Thyroid gland (tissue), 4 donors: ENCODE measurements around the gene TTBK2. TPM values are rescaled to one million over a fixed set of nuclear protein-coding genes. Genes with fewer than 3 reads are reported as not detected.

Experiments used
- DNase-seq, 2 donors: peaks; one replicate each; pipeline ENCODE4 v3.0.0-alpha.2; 2019
- H3K27ac ChIP-seq, 3 donors: fragments of 200-600 bp; sonication (generic); 1 replicate in 2 of 3; 2 replicates in 1 of 3; pipeline ENCODE4 v1.5.1; 2016 to 2019; ENCODE audit warnings: mild to moderate bottlenecking in 1 of 3, moderate library complexity in 1 of 3
- H3K27me3 ChIP-seq: fragments of 200-600 bp; sonication (generic); one replicate; pipeline ENCODE4 v1.5.1; 2019
- H3K36me3 ChIP-seq, 2 donors: fragments of 200-600 bp; sonication (generic); one replicate each; pipeline ENCODE4 v1.5.1; 2016 to 2019
- H3K4me1 ChIP-seq, 2 donors: fragments of 200-600 bp; sonication (generic); one replicate each; pipeline ENCODE4 v1.5.1; 2017 to 2019
- H3K4me3 ChIP-seq, 3 donors: fragments of 200-600 bp; sonication (generic); replicated peaks in 1 of 3; 1 replicate in 2 of 3; 2 replicates in 1 of 3; pipeline ENCODE4 v1.5.1; 2016; ENCODE audit warnings: mild to moderate bottlenecking in 1 of 3
- H3K9me3 ChIP-seq: fragments of 200-600 bp; sonication (generic); one replicate; pipeline ENCODE4 v1.5.1; 2017
- CTCF ChIP-seq, 6 experiments: fragments of 200-600 bp in 3 of 6; fragments of 450-650 bp in 3 of 6; sonication (generic) in 3 of 6; IDR thresholded peaks; one replicate each; pipeline ENCODE4 v1.5.1; 2016 to 2019; ENCODE audit warnings: antibody characterized with exemption in 6 of 6, mild to moderate bottlenecking in 2 of 6, inconsistent platforms in 1 of 6, moderate library complexity in 1 of 6
- POLR2A ChIP-seq, 2 donors: fragments of 450-650 bp; IDR thresholded peaks; one replicate each; pipeline ENCODE4 v1.6.1; 2017; ENCODE audit warnings: antibody characterized with exemption in 2 of 2, mild to moderate bottlenecking in 2 of 2, moderate library complexity in 1 of 2
- WGBS, 2 donors: methylation state at CpG; one replicate each; pipeline ENCODE4 v1.1.5; 2017; 5-methylcytosine and 5-hydroxymethylcytosine counted together
- intact Hi-C: fragments of 100-400 bp; cut with DNase I; formaldehyde crosslinking; loops from one replicate; pipeline ENCODE4 v1.15.1; 2023
- total RNA-seq, 4 donors: library from RNA; depleted of rRNA; stranded (reverse); fragments of >200 nt; gene quantifications; one replicate each; pipeline ENCODE4 v1.2.3, GENCODE V29; 2016

TTBK2 gene
- total RNA-seq, 4 donors from 2014 or later: 15.7 to 26.9 (median 20.0) TPM

DNA sequence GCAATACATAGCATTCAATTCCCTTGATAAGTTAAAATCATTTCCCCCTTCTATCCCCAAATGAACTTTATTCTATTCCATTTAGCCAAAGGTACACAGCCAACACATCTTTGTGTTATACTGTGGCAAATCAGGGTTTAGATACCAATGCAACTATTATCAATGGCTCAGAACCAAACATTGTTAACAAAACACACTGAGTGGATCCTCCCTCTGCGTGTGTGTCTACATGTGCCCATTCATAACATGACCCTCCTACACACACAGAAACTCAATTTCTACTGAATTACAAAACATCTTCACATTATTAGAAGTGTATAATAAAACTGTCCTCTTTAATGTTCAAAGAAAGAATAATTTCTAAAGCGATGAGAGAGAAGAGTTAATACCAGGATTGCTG lies 1.3 kb downstream of the TTBK2 start:
- no peaks in the 10 kb centered on the region for H3K9me3 ChIP-seq
- DNase-seq: no peak
- TF ChIP-seq POLR2A (IDR thresholded peaks at IDR 0.05) (no peak), CTCF (IDR thresholded peaks at IDR 0.05) (no peak)
- peak overlapping the region in 1 of 3 donors; percentile 94 for H3K4me3 ChIP-seq
- no peaks in the 10 kb centered on the region for H3K27me3 ChIP-seq
- H3K27ac ChIP-seq: peak overlapping the region in 1 of 3 donors; percentile 74
- H3K36me3 ChIP-seq: no peaks in the 10 kb centered on the region
- peaks cover 8 to 11% of the 10 kb centered on the region in 2 donors for H3K4me1 ChIP-seq
- intact Hi-C loops: no loop called here
- WGBS, 2 donors: 54 to 65% methylated on average over 2 of the region's 2 CpGs

DNA sequence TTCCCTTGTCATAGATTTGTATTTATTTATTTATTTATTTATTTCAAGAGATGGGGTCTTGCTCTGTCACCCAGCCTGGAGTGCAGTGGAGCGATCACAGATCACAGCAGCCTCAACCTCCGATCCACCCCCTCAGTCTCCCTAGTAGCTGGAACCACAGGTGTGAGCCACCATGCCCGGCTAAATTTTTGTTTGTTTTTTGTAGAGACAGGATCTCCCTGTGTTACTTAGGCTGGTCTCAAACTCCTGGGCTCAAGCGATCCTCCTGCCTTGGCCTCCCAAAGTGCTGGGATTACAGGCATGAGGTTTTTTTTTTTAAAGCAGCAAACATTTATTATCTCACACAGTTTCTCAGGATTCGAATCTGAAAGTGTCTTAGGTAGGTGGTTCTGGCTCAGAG lies 2.5 kb downstream of the TTBK2 start:
- intact Hi-C loops: no loop called here
- H3K4me1 ChIP-seq: peaks cover 8 to 11% of the 10 kb centered on the region in 2 donors
- H3K36me3 ChIP-seq: no peaks in the 10 kb centered on the region
- no peaks in the 10 kb centered on the region for H3K9me3 ChIP-seq
- 94 to 96% methylated on average over 5 of the region's 5 CpGs for WGBS, 2 donors
- no peak for DNase-seq
- TF ChIP-seq POLR2A (IDR thresholded peaks at IDR 0.05) (no peak), CTCF (IDR thresholded peaks at IDR 0.05) (no peak)
- no peak overlapping the region for H3K4me3 ChIP-seq
- H3K27me3 ChIP-seq: no peaks in the 10 kb centered on the region
- H3K27ac ChIP-seq: no peak overlapping the region

- Histone ChIP-seq H3K4me1 (peaks cover 4 to 8% of the 10 kb centered on the region in 2 donors), H3K27ac (no peak overlapping the region), H3K36me3 (no peaks in the 10 kb centered on the region), H3K27me3 (no peaks in the 10 kb centered on the region), H3K9me3 (no peaks in the 10 kb centered on the region), H3K4me3 (no peak overlapping the region)
- WGBS, 2 donors: 95 to 97% methylated on average over 3 of the region's 3 CpGs
- TF ChIP-seq CTCF (IDR thresholded peaks at IDR 0.05) (no peak), POLR2A (IDR thresholded peaks at IDR 0.05) (no peak)
- no peak for DNase-seq
- intact Hi-C loops: no loop called here
Measured at GRCh38 chr15:42915654-42916315, 4.8 kb downstream of the TTBK2 start.

DNA sequence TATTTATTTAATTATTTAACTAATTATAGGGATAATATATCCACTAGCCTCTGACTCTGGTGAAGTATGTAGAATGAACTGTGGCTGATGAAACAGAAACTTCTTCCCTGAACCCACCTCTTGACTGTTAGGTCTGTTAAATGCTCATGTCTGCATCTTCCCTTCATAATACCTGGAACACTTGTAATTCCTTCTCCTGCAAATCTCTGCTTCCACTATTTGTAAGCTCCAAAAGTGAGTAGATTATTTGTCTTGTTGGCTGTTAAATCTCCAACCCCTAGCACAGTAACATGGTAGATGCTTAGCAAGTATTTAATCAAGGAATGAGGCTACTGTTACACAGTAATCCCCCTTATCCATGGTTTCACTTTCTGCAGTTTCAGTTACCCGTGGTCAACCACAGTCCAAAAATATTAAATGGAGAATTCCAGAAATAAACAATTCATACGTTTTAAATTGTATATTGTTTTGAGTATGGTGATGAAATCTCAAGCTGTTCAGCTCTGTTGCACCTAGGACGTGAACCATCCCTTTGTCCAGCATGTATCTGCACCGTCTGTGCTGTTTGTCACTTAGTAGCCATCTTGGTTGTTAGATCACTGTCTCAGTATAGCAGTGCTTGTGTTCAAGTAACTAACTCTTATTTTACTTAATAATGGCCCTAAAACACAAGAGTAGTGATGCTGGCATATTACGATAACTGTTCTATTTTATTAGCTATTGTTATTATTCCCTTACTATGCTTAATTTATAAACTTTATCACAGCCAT lies 5.7 kb downstream of the TTBK2 start:
- intact Hi-C loops: no loop called here
- Histone ChIP-seq H3K36me3 (no peaks in the 10 kb centered on the region), H3K4me1 (peaks cover 4 to 8% of the 10 kb centered on the region in 2 donors), H3K27ac (no peak overlapping the region), H3K27me3 (no peaks in the 10 kb centered on the region), H3K9me3 (no peaks in the 10 kb centered on the region), H3K4me3 (no peak overlapping the region)
- TF ChIP-seq POLR2A (IDR thresholded peaks at IDR 0.05) (no peak), CTCF (IDR thresholded peaks at IDR 0.05) (no peak)
- 82 to 84% methylated on average over 5 of the region's 5 CpGs for WGBS, 2 donors
- no peak for DNase-seq

GRCh38 chr15:42911058-42911592 lies 9.5 kb downstream of the TTBK2 start:
- Histone ChIP-seq H3K9me3 (no peaks in the 10 kb centered on the region), H3K4me1 (no peaks in the 10 kb centered on the region), H3K36me3 (no peaks in the 10 kb centered on the region), H3K27ac (no peak overlapping the region), H3K4me3 (no peak overlapping the region), H3K27me3 (no peaks in the 10 kb centered on the region)
- DNase-seq: no peak
- 95% methylated on average over 5 of the region's 5 CpGs for WGBS, 2 donors
- intact Hi-C loops: no loop called here
- no peak for TF ChIP-seq POLR2A (IDR thresholded peaks at IDR 0.05)
- no peak for TF ChIP-seq CTCF (IDR thresholded peaks at IDR 0.05)
